ENCODE results near the gene PILRA.
"Not testable (repeated sequence)": the region's sequence is repeated elsewhere in the genome, so short reads cannot be mapped to it uniquely, and the experiment has no call there.

DNA sequence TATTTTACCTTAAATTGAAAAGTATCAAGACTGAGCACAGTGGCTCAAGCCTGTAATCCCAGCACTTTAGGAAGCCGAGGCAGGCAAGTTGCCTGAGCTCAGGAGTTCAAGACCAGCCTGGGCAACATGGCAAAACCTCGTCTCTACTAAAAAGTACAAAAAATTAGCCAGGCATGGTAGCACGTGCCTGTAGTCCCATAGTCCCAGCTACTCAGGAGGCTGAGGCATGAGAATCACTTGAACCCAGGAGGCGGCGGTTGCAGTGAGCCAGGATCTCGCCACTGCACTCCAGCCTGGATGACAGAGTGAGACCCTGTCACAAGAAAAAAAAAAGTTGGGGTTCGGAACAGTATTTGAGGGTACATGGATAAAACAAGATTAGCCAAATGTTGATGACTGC lies 66.0 kb downstream of the PILRA start:
- TF ChIP-seq, protein P1, sequence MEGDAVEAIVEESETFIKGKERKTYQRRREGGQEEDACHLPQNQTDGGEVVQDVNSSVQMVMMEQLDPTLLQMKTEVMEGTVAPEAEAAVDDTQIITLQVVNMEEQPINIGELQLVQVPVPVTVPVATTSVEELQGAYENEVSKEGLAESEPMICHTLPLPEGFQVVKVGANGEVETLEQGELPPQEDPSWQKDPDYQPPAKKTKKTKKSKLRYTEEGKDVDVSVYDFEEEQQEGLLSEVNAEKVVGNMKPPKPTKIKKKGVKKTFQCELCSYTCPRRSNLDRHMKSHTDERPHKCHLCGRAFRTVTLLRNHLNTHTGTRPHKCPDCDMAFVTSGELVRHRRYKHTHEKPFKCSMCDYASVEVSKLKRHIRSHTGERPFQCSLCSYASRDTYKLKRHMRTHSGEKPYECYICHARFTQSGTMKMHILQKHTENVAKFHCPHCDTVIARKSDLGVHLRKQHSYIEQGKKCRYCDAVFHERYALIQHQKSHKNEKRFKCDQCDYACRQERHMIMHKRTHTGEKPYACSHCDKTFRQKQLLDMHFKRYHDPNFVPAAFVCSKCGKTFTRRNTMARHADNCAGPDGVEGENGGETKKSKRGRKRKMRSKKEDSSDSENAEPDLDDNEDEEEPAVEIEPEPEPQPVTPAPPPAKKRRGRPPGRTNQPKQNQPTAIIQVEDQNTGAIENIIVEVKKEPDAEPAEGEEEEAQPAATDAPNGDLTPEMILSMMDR (optimal IDR thresholded peaks at IDR 0.05 in 1 of 3, IDR thresholded peaks at IDR 0.05 in 1 of 3, conservative IDR thresholded peaks at IDR 0.05 in 1 of 3; ENCODE audit: extremely low read depth in 1 of 3, insufficient read depth in 2 of 3, low read length in 3 of 3), result not testable (repeated sequence)
- TF ChIP-seq EZH2 (IDR thresholded peaks at IDR 0.05; ENCODE audit: low read length), result not testable (repeated sequence)

Data from keratinocyte (primary cell).